ENCODE data around the gene LIN28B.

The LIN28B gene

GRCh38 chr6:105068407-105068806, 111.5 kb downstream of the LIN28B start:
- TF ChIP-seq CTCF (IDR thresholded peaks at IDR 0.05) = no peak

GRCh38 chr6:105069821-105070445, 113.0 kb downstream of the LIN28B start:
- no peak for TF ChIP-seq CTCF (IDR thresholded peaks at IDR 0.05)

GRCh38 chr6:105072798-105073199, 115.9 kb downstream of the LIN28B start:
- no peak for TF ChIP-seq CTCF (IDR thresholded peaks at IDR 0.05)

GRCh38 chr6:105075210-105075609, 118.3 kb downstream of the LIN28B start:
- TF ChIP-seq CTCF (IDR thresholded peaks at IDR 0.05) = no peak

GRCh38 chr6:105077596-105078385, 120.9 kb downstream of the LIN28B start:
- peak; percentile 60 for TF ChIP-seq CTCF (IDR thresholded peaks at IDR 0.05)

GRCh38 chr6:105078386-105078708, 121.4 kb downstream of the LIN28B start:
- TF ChIP-seq CTCF (IDR thresholded peaks at IDR 0.05) = no peak

- no peak for TF ChIP-seq CTCF (IDR thresholded peaks at IDR 0.05)
Observed at GRCh38 chr6:105080279-105080678, 123.4 kb downstream of the LIN28B start.
